Naive B cell (primary cell): ENCODE results near the gene P2RY6. TPM values are rescaled to one million over a fixed set of nuclear protein-coding genes. Genes with fewer than 3 reads are reported as not detected.

Source experiments
- ATAC-seq, 2 donors: fragments of 150-1000 bp; cut with Tn5 transposase; 2 replicates each; pipeline ENCODE4 v1.10.0; 2021; ENCODE audit warnings: low read depth in 2 of 2, mild to moderate bottlenecking in 2 of 2, moderate library complexity in 2 of 2
- DNase-seq: peaks from one replicate; pipeline ENCODE4 v3.0.0; 2022
- H3K27ac Mint-ChIP-seq, 6 donors: one replicate each; pipeline ENCODE4 v1.8.0; 2020 to 2022; ENCODE audit warnings: mild to moderate bottlenecking in 6 of 6, mixed read lengths in 6 of 6, moderate library complexity in 5 of 6, inconsistent platforms in 2 of 6
- H3K27me3 Mint-ChIP-seq, 3 donors: one replicate each; pipeline ENCODE4 v1.8.0; 2021 to 2022; ENCODE audit warnings: mixed read lengths in 3 of 3, mild to moderate bottlenecking in 1 of 3
- H3K36me3 Mint-ChIP-seq, 2 donors: one replicate each; pipeline ENCODE4 v1.8.0; 2020 to 2022; ENCODE audit warnings: mixed read lengths in 2 of 2, inconsistent platforms in 1 of 2, mild to moderate bottlenecking in 1 of 2
- H3K4me1 Mint-ChIP-seq, 3 donors: one replicate each; pipeline ENCODE4 v1.8.0; 2020 to 2022; ENCODE audit warnings: mixed read lengths in 3 of 3, inconsistent platforms in 1 of 3, mild to moderate bottlenecking in 1 of 3, moderate library complexity in 1 of 3
- H3K4me3 Mint-ChIP-seq, 8 donors: one replicate each; pipeline ENCODE4 v1.8.0; 2020 to 2022; ENCODE audit warnings: mild to moderate bottlenecking in 8 of 8, mixed read lengths in 8 of 8, moderate library complexity in 8 of 8, inconsistent platforms in 2 of 8
- H3K9me3 Mint-ChIP-seq, 7 donors: one replicate each; pipeline ENCODE4 v1.8.0; 2020 to 2022; ENCODE audit warnings: mixed read lengths in 7 of 7, mild to moderate bottlenecking in 5 of 7, inconsistent platforms in 2 of 7, moderate library complexity in 1 of 7
- polyA plus RNA-seq, 6 donors: library from polyadenylated mRNA; unstranded; fragments of 300-500 nt; fragmentation: Illumina TruSeq; gene quantifications; one replicate each; pipeline ENCODE4 v1.2.3, GENCODE V29; 2021; ENCODE audit warnings: low read depth in 6 of 6

Gene P2RY6
- polyA plus RNA-seq, 6 donors from 2014 or later: not detected

DNA sequence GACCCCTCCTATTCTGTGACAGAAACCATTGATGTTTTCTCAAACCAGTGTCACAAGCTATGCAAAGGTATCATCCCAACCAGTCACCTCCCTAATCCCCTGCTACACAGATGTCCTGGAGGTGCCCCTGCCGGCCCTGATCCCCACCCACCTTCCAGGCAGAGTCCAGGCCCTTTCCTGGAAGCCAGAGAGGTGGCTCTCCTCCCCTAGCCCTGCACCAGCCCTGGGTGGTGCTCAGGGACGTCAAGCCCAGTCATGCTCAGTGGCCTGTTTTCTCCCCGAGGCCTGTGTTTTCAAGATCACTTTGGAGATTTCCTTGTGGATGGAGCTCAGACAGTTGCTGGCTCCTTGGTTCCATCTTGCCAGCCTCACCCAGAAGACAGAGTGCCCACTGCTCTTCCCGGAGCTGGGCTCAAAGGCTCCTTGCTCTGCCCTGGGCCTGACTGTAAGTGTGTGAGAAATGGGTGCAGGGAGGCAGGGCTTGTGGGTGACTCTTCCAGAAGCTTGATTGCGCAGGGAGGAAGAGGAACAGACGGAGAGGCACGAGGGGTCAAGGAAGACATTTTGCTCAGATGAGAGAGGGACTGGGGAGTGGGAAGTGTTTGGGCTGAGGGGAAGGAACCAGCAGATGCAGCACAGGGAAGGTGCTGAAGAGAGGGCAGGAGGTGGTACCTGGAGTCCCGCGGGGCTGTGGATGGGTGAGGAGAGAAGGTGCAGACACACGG is 11.3 kb downstream of the P2RY6 start:
- Mint-ChIP-seq H3K4me1 (peaks cover 19 to 24% (median 23%) of the 10 kb centered on the region in 3 donors), H3K27ac (peak overlapping the region in 1 of 6 donors; percentile 86), H3K9me3 (no peaks in the 10 kb centered on the region), H3K27me3 (no peaks in the 10 kb centered on the region), H3K4me3 (no peak overlapping the region), H3K36me3 (no peaks in the 10 kb centered on the region)
- no peak for DNase-seq
- no peak for ATAC-seq

DNA sequence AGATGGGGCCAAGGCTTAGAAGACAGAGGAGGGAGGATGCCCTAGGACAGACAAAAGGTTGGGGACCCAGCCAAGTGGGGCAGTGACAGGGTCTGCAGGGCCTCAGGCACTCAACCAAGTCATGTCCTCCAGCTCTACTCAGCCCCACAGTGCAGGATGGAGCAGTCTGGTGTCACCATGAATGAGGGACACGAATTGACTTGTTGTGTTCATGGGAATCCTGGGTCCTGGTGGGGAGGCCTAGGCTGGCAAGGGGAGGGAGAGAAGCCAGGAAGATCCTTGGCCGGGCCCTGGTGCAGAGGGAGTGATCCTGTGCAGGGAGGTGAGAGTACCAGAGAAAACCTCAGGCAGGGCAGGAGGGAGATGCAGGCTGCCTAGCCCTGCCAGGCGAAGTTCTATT is 12.0 kb downstream of the P2RY6 start:
- no peaks in the 10 kb centered on the region for H3K27me3 Mint-ChIP-seq
- H3K36me3 Mint-ChIP-seq: no peaks in the 10 kb centered on the region
- ATAC-seq (no peak), DNase-seq (no peak)
- H3K4me3 Mint-ChIP-seq: no peak overlapping the region
- H3K27ac Mint-ChIP-seq: no peak overlapping the region
- H3K4me1 Mint-ChIP-seq: peaks cover 22 to 31% (median 30%) of the 10 kb centered on the region in 3 donors
- no peaks in the 10 kb centered on the region for H3K9me3 Mint-ChIP-seq

DNA sequence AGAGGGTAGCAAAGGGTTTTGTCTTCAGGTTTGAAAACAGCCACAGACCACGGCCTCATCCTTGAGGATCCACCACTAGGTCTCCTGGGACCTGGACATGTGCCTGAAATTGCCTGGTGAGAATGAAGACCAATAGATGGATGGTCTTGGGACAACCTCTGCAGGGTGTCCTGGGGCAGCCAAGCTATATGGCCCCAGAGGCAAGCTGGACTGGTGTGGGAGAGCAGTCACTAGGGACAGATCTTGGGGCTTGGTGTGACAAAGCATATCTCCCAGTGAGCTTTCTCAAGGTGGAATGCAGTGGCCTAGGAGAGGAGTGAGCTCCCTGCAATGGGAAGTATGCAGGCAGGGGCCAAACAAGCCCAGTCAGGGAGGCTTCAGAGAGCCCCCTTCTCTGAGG is 13.6 kb downstream of the P2RY6 start:
- Mint-ChIP-seq H3K4me1 (peaks cover 25 to 40% (median 39%) of the 10 kb centered on the region in 3 donors), H3K36me3 (no peaks in the 10 kb centered on the region), H3K9me3 (no peaks in the 10 kb centered on the region), H3K27ac (peak overlapping the region in 1 of 6 donors; percentile 79), H3K4me3 (no peak overlapping the region), H3K27me3 (no peaks in the 10 kb centered on the region)
- DNase-seq (no peak), ATAC-seq (no peak)

DNA sequence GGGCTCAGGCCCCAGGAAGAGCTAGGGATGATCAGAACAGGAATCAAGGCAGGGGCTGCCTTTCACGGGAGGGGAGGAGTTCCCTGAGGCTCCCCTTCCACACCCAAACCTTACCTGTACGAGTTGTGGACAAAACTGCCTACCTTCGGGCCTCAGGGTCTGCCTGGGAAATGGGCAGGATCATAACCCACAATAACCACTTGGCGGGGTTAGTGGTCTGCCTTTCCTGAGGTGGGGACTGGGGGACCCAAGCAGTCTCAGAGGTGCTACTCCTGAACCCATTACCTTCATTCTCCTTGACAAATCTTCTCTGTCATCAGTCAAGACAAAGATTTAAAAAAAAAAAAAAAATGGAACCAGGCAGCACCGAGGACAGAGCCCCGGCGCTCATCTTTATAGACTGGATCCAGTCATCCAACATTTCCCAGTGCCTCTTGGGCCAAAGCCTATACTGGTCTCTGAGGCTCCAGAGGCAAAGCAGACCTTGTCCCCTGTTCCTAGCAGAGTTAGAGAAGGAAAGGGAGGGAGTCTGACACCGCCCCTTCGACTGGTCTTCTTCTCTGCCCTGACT is 14.2 kb downstream of the P2RY6 start:
- H3K27me3 Mint-ChIP-seq: no peaks in the 10 kb centered on the region
- H3K36me3 Mint-ChIP-seq: no peaks in the 10 kb centered on the region
- peaks cover 23 to 38% (median 36%) of the 10 kb centered on the region in 3 donors for H3K4me1 Mint-ChIP-seq
- peak overlapping the region in 4 of 6 donors; percentile 13 to 87 (median 49) for H3K27ac Mint-ChIP-seq
- ATAC-seq: no peak
- DNase-seq: no peak
- H3K4me3 Mint-ChIP-seq: no peak overlapping the region
- H3K9me3 Mint-ChIP-seq: no peaks in the 10 kb centered on the region

DNA sequence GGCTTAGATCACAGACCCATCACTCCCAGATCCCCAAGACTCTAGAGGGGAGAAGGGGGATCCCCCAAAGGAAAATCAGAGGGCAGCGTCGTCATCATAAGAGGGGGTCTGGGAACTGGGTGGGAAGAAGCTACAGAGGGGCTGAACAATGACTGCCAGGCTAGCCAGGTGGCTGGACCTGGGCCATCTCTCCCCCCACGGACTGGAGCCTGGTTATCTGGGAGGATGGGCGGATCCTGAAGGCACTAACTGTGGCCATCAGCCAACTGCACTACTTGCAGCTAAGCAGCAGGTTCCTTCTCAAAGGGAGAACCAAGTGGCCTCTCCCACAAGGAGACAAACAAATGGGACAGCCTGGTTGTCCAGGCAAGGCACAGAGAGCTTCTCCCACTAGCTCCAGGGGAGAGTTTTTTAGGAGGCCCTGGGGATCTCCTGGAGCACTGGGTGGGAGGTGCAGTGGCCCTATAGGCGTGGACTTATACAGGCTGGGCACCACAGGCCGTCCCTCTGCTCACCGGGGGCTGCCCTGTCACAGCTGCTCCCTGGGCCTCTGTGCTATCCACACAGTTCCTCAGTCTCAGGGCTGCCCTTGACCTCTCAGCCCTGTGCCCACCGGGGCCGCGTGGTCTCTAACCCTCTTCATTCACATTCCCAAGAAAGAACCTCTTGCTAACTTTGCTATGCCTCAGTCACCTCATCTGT is 15.4 kb downstream of the P2RY6 start:
- H3K27me3 Mint-ChIP-seq: peaks cover 0 to 7% (median 0%) of the 10 kb centered on the region in 3 donors
- H3K27ac Mint-ChIP-seq: peak overlapping the region; percentile 39 to 94 (median 86)
- H3K9me3 Mint-ChIP-seq: no peaks in the 10 kb centered on the region
- no peak for DNase-seq
- H3K4me3 Mint-ChIP-seq: peak overlapping the region in 2 of 8 donors; percentile 20 to 45
- no peak for ATAC-seq
- H3K36me3 Mint-ChIP-seq: no peaks in the 10 kb centered on the region
- H3K4me1 Mint-ChIP-seq: peaks cover 20 to 38% (median 36%) of the 10 kb centered on the region in 3 donors

DNA sequence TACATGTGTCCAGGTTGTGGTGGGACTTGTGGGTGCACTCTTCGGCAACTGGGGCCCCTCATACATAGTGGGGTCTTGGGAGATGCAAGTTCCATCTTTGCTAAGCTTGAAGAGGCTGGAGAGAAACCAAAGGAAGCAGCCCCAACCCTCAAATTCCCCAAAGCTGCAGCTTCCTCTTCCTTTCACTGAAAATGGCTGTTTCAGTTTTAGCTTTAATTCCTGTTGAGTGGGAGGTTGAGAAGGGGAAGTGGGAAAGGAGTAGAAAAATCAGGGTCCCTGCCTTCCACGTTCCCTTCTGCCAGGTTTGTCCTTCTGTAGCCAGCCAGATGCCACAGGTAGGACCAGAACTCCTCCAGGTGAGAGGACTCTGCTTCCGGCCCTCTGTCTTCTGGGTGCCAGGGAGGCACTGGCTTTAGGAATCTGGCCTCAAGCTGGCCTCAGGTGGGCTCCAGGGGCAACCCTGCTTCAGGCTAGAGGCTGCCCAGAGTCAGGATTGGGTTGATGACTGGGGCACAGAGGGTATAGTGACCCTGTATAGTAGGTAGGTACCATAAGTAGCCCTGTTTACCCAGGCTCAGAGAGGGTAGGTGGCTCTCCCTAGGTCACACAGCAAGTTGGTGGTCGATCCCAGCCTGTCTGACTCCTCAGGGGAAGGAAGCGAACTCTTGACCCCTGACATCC is 16.2 kb downstream of the P2RY6 start:
- Mint-ChIP-seq H3K36me3 (no peaks in the 10 kb centered on the region), H3K4me1 (peaks cover 20 to 38% (median 36%) of the 10 kb centered on the region in 3 donors), H3K9me3 (no peaks in the 10 kb centered on the region), H3K4me3 (peak overlapping the region in 7 of 8 donors; percentile 9 to 88 (median 64)), H3K27ac (peak overlapping the region; percentile 64 to 98 (median 92)), H3K27me3 (peaks cover 4 to 15% (median 7%) of the 10 kb centered on the region in 3 donors)
- peak; percentile 7 to 22 for ATAC-seq
- peak; percentile 53 for DNase-seq

DNA sequence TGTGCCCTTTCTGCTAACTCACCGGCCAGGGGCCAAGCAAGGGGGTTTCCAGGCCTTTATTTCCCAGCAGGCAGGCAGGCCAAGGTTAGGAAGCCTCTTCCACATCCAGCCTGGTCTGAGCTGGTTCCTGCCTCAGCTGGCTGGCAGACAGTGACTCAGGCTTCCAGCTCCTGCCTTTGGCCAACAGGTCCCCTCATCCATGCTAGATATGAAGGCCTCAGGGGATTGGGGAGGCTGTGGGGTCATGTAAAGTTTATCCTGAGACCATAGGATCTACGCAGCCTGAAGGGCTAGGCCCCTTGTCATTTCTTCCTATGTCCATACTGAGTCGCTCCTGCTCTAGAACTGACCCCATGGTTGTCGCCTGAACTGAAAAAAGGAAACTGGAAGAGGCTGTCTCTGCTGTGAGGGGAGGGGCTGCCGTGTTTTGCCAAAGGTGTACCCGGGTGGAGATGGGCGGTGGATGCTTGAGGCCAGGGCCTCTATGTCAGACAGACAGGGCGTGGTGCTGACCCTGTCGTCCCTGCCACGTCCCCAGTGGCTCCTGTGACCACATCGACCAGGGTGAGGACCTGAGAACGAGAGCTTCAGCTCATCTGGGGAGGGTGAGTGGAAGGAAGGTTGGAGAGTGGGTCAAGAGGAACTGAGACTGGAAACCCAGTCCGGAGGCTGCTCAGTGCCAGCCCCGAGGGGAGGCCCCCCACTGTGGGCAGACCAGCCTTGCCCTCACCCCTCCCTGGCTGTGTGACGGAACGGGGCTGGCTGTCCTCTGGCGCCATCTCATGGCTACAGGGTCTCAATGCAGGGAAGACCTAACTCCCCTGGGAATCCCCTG is 17.0 kb downstream of the P2RY6 start:
- H3K9me3 Mint-ChIP-seq: no peaks in the 10 kb centered on the region
- H3K4me3 Mint-ChIP-seq: peak overlapping the region; percentile 0 to 90 (median 78)
- H3K27me3 Mint-ChIP-seq: peaks cover 4 to 19% (median 10%) of the 10 kb centered on the region in 3 donors
- peak; percentile 87 for DNase-seq
- ATAC-seq: peak; percentile 94 to 98
- peak overlapping the region; percentile 53 to 98 (median 92) for H3K27ac Mint-ChIP-seq
- no peaks in the 10 kb centered on the region for H3K36me3 Mint-ChIP-seq
- peaks cover 20 to 38% (median 36%) of the 10 kb centered on the region in 3 donors for H3K4me1 Mint-ChIP-seq

DNA sequence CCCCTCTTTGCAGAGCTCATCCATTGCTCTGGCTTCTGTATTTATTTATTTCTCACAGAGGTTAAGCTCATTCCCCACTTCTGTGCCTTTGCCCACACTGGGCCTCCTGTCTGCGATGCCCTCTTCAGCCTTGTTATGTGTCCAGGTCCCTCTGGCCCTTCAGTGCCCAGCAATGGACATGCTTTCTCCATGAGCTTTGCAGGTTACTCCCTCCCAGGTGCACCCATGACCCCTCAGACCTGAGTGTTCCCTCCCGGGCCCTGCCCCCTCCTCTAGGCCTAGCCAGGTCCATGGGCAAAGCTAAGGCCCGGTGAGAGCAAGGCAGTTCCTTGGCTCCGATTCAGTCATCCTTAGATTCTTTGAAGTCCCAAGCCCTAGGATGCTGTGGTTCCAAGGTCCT is 18.4 kb downstream of the P2RY6 start:
- H3K27me3 Mint-ChIP-seq: peaks cover 8 to 23% (median 15%) of the 10 kb centered on the region in 3 donors
- H3K27ac Mint-ChIP-seq: no peak overlapping the region
- peak overlapping the region in 3 of 8 donors; percentile 32 to 62 (median 45) for H3K4me3 Mint-ChIP-seq
- no peak for ATAC-seq
- DNase-seq: no peak
- H3K4me1 Mint-ChIP-seq: peaks cover 23 to 41% (median 40%) of the 10 kb centered on the region in 3 donors
- no peaks in the 10 kb centered on the region for H3K36me3 Mint-ChIP-seq
- H3K9me3 Mint-ChIP-seq: no peaks in the 10 kb centered on the region

DNA sequence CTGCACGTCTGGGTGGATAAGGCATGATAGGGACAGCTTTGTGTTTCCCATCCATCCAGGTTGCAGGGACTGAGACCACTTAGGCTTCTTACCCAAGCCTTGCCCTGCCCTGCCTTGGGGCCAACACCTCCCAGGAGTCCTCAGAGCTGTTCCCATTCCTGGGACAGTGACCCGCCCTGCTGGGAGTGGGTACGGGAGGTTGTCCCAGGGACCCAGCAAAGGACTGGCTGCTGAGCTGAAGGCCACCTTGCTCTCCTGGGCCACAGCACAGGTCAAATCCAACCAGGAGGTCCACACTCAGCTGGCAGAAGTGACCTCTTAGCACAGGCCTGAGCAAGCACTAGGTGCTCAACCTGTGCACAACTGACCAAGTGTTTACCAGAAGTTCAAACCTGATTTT is 19.1 kb downstream of the P2RY6 start:
- peaks cover 24 to 41% (median 41%) of the 10 kb centered on the region in 3 donors for H3K4me1 Mint-ChIP-seq
- no peak overlapping the region for H3K27ac Mint-ChIP-seq
- no peak overlapping the region for H3K4me3 Mint-ChIP-seq
- H3K27me3 Mint-ChIP-seq: peaks cover 11 to 23% (median 15%) of the 10 kb centered on the region in 3 donors
- no peaks in the 10 kb centered on the region for H3K9me3 Mint-ChIP-seq
- no peaks in the 10 kb centered on the region for H3K36me3 Mint-ChIP-seq
- DNase-seq (no peak), ATAC-seq (no peak)

DNA sequence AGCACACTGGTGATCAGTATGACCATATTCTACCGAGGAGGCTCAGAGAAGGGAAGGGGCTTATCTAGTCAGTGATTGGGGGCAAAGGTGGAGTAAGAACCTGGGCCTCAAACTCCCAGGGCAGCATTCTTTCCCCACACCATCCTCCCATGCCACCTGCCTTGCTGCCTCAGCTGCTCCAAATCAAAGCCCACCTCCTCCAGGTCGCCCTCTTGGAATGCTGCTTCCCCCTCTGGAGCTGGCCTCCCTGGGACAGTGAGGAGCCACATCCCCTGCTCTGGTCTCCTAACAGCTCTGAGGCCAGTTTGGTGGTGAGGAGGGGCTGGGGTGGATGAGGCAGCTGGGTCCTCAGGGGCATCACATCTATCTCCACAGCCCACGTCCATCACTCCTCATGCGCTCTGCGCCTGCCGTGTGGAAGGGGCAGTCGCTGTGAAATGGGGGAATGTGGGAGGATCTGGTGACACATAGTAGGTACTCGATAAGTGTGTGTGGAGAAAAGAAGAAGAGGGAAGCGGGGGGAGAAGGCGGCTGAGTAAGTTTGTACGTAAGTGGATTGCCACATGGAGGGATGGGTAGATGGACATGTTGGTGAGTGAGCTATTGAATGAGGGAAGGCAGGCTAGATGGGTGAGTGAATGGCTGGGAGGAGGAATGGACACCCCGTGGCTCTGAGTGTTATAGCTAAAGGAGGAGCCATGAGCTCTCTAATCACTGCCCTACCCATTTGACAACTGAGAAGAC is 19.8 kb downstream of the P2RY6 start:
- ATAC-seq: no peak
- Mint-ChIP-seq H3K9me3 (no peaks in the 10 kb centered on the region), H3K27ac (peak overlapping the region in 2 of 6 donors; percentile 38 to 57), H3K4me1 (peaks cover 24 to 40% (median 38%) of the 10 kb centered on the region in 3 donors), H3K36me3 (no peaks in the 10 kb centered on the region), H3K27me3 (peaks cover 11 to 23% (median 17%) of the 10 kb centered on the region in 3 donors), H3K4me3 (no peak overlapping the region)
- DNase-seq: no peak

DNA sequence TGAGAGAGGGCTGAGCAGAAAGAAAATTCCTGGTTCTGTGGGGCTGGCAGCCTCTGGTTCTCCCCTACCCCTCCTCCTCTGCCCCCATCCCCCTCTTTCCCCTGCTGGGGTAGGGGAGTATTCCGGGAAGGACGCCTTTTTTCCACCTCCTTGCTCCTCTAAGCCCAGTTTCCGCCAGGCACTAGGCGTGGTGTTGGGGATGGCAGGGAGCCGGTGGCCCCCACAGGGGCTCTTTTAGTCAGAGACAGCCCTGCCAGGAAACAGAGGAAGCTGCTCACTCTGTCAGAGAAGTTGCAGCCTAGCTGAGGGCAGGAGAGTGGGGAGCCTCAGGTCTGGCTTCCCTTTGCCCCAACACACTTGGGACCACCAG is 20.4 kb downstream of the P2RY6 start:
- no peak for DNase-seq
- Mint-ChIP-seq H3K27ac (no peak overlapping the region), H3K4me3 (no peak overlapping the region), H3K27me3 (peaks cover 11 to 26% (median 23%) of the 10 kb centered on the region in 3 donors), H3K9me3 (no peaks in the 10 kb centered on the region), H3K4me1 (peaks cover 21 to 34% (median 33%) of the 10 kb centered on the region in 3 donors), H3K36me3 (no peaks in the 10 kb centered on the region)
- ATAC-seq: no peak

DNA sequence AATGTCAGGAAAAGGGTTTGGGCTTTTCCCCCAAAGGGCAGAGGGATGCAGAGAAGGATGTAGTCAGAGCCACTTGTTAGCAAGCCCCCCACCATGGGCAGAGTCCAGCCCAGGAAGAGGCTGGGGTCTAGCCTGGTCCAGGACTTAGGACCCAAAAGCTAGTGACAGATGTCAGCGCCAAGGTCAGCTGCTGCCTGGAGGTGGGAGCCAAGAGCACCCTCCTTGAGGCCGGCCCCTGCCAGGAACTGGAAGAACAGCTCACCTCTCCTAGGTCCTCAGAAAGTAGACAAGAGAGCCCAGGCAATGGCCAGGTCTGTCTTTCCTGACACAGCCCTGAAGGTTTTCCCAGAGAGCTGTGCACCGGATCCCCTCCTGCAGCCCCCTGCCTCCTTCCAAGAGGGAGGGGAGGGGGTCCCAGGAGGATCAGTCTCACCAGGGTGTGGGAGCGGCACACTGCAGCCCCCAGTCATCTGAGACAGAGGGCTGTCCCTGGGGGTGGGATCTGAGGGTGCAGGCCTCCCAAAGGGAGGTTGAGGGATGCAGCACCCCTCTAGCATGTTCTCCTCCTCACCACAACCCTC is 21.3 kb downstream of the P2RY6 start:
- H3K27ac Mint-ChIP-seq: peak overlapping the region in 1 of 6 donors; percentile 65
- no peaks in the 10 kb centered on the region for H3K36me3 Mint-ChIP-seq
- ATAC-seq: no peak
- H3K27me3 Mint-ChIP-seq: peaks cover 18 to 34% (median 30%) of the 10 kb centered on the region in 3 donors
- DNase-seq: no peak
- peaks cover 13 to 25% (median 24%) of the 10 kb centered on the region in 3 donors for H3K4me1 Mint-ChIP-seq
- no peak overlapping the region for H3K4me3 Mint-ChIP-seq
- H3K9me3 Mint-ChIP-seq: no peaks in the 10 kb centered on the region
